HUES48 (cell line): Measurements from ENCODE around the gene MYL6.
"Not testable (repeated sequence)": the region's sequence is repeated elsewhere in the genome, so short reads cannot be mapped to it uniquely, and the experiment has no call there.

Experiments used
- H3K27ac ChIP-seq: one replicate; pipeline ENCODE4 v1.7.0; 2013; ENCODE audit warnings: low read depth, low read length, inconsistent platforms
- H3K27me3 ChIP-seq: 2 replicates; pipeline ENCODE4 v1.6.1; 2013; ENCODE audit warnings: mild to moderate bottlenecking, low read length; ENCODE audit not compliant: control insufficient read depth, insufficient read depth
- H3K36me3 ChIP-seq: 2 replicates; pipeline ENCODE4 v1.6.1; 2013; ENCODE audit warnings: low read length; ENCODE audit not compliant: control insufficient read depth, insufficient read depth
- H3K4me1 ChIP-seq: 2 replicates; pipeline ENCODE4 v1.6.1; 2013; ENCODE audit warnings: mild to moderate bottlenecking, low read length; ENCODE audit not compliant: control insufficient read depth, insufficient read depth
- H3K4me3 ChIP-seq: 2 replicates; pipeline ENCODE4 v1.5.1; 2013; ENCODE audit warnings: mild to moderate bottlenecking, low read depth, low read length
- H3K9ac ChIP-seq: 2 replicates; pipeline ENCODE4 v1.6.1; 2013; ENCODE audit warnings: mild to moderate bottlenecking, low read depth, low read length, moderate library complexity
- H3K9me3 ChIP-seq: 2 replicates; pipeline ENCODE4 v1.6.1; 2013; ENCODE audit warnings: low read length; ENCODE audit not compliant: control insufficient read depth, insufficient read depth

MYL6 gene

DNA sequence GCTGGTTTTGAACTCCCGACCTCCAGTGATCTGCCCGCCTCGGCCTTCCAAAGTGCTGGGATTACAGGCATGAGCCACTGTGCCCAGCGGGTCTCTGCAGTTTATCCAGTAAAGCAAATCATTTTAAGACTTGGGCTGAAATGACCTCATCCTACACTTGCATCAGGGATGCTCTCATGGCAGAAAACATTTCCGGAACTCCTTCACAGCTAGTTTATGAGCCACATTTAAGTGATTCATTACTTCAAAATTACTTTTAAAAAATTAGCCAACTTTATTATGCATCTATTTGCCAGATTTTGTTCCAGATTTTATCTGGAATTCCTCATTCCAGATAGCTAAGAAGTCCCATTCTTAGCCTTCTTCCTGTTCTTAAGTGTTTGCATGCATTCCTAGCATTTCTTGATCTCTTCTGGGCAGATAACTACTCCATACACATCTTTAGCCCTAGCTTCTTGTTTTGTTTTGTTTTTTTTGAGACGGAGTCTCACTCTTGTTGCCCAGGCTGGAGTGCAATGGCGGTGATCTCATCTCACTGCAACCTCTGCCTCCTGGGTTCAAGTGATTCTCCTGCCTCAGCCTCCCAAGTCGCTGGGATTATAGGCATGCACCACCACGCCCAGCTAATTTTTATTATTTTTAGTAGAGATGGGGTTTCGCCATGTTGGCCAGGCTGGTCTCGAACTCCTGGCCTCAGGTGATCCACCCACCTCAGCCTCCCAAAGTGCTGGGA is 38.8 kb downstream of the MYL6 start:
- not testable (repeated sequence) for H3K9ac ChIP-seq, H3K4me3 ChIP-seq, H3K4me1 ChIP-seq, H3K9me3 ChIP-seq, H3K36me3 ChIP-seq, H3K27me3 ChIP-seq, H3K27ac ChIP-seq

DNA sequence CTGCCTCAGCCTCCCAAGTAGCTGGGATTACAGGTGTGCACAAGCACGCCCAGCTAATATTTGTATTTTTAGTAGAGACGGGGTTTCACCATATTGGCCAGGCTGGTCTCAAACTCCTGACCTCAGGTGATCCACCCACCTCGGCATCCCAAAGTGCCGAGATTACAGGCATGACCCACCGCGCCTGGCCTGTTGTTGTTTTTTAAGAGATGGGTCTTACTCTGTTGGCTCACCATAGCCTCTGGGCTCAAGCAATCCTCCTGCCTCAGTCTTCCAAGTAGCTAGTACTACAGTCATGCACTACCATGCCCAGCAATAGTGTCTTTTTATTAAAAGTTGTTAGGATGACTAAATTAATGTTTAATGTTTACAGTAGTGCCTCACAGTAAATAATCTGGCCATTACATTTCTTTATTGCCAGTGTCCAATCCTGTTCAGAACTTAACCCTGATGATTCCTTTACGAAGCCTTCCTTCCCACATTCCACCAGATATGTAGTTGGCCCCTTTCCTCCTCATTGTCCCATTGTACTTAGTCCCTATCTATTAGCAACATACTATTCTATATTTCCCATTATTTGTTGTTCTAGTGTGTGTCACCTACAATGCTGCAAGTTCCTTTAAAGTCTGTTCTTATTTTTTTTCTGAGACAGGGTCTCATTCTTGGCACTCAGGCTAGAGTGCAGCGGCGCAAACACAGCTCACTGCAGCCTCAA is 39.9 kb downstream of the MYL6 start:
- Histone ChIP-seq H3K4me1 (peaks cover 7% of the 10 kb centered on the region; the same call in 1 of the 2 replicates), H3K27ac (no peak overlapping the region), H3K4me3 (no peak overlapping the region), H3K9me3 (no peaks in the 10 kb centered on the region), H3K9ac (no peak overlapping the region), H3K27me3 (no peaks in the 10 kb centered on the region), H3K36me3 (no peaks in the 10 kb centered on the region)

- Histone ChIP-seq H3K9ac (no peak overlapping the region), H3K27ac (no peak overlapping the region), H3K4me3 (no peak overlapping the region), H3K27me3 (no peaks in the 10 kb centered on the region), H3K9me3 (no peaks in the 10 kb centered on the region), H3K4me1 (peaks cover 7% of the 10 kb centered on the region; the same call in 1 of the 2 replicates), H3K36me3 (no peaks in the 10 kb centered on the region)
Observed at GRCh38 chr12:56198836-56199235, 40.7 kb downstream of the MYL6 start.

DNA sequence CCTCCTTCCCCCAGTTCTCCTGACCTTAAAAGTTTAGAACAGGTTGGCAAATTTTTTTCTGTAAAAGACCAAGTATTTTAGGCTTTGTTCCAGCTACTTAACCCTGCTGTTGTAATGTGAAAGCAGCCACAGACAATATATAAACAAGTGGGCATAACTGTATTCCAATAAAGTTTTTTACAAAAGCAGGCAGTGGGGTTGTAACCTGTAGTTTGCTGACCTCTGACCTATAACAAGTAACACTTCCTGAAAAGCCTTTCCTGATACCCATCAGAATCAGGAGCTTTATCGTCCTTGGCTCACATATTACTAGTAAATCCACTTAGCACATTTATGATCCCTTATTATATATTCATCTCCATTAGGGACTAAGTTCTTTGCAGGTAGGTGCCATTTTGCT is 44.2 kb downstream of the MYL6 start:
- peaks cover 7% of the 10 kb centered on the region; the same call in 1 of the 2 replicates for H3K4me1 ChIP-seq
- H3K9me3 ChIP-seq: no peaks in the 10 kb centered on the region
- no peak overlapping the region for H3K9ac ChIP-seq
- H3K4me3 ChIP-seq: no peak overlapping the region
- H3K27ac ChIP-seq: no peak overlapping the region
- H3K36me3 ChIP-seq: peaks cover 32% of the 10 kb centered on the region
- H3K27me3 ChIP-seq: no peaks in the 10 kb centered on the region

GRCh38 chr12:56202838-56203237 is 44.7 kb downstream of the MYL6 start:
- no peak overlapping the region for H3K9ac ChIP-seq
- H3K27me3 ChIP-seq: no peaks in the 10 kb centered on the region
- H3K4me1 ChIP-seq: peaks cover 7% of the 10 kb centered on the region; the same call in 1 of the 2 replicates
- H3K27ac ChIP-seq: no peak overlapping the region
- H3K36me3 ChIP-seq: peaks cover 36% of the 10 kb centered on the region
- H3K9me3 ChIP-seq: no peaks in the 10 kb centered on the region
- no peak overlapping the region for H3K4me3 ChIP-seq

- H3K36me3 ChIP-seq: peaks cover 46% of the 10 kb centered on the region
Observed at GRCh38 chr12:56204275-56204674, 46.1 kb downstream of the MYL6 start.

DNA sequence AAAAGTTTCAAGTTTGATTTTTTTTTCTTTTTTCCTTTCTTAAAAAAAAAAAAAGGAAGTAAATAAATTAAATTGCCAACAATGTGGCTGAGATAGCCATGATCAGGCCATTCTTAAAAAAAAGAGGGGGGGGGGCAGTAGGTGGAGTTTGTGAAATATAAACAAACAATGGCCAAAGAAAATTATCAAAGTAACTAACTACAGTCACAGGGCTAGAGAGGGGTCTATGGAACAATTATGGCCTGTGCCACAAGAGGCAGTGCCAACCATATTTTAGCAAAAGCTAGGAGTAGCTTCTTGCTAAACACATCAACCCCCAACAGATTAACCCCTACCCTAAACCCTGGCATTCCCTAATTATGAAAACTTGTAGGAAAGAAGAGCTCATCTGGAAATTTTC is 47.3 kb downstream of the MYL6 start:
- Histone ChIP-seq H3K9me3 (no peaks in the 10 kb centered on the region), H3K4me1 (no peaks in the 10 kb centered on the region), H3K27me3 (no peaks in the 10 kb centered on the region), H3K36me3 (peaks cover 55% of the 10 kb centered on the region), H3K27ac (no peak overlapping the region), H3K4me3 (no peak overlapping the region), H3K9ac (no peak overlapping the region)

More at GRCh38 chr12:56204275-56204674, 46.1 kb downstream of the MYL6 start:
- H3K4me3 ChIP-seq: no peak overlapping the region
- H3K9me3 ChIP-seq: no peaks in the 10 kb centered on the region
- no peak overlapping the region for H3K9ac ChIP-seq
- no peaks in the 10 kb centered on the region for H3K27me3 ChIP-seq
- no peak overlapping the region for H3K27ac ChIP-seq
- H3K4me1 ChIP-seq: no peaks in the 10 kb centered on the region

GRCh38 chr12:56206452-56207166 is 48.5 kb downstream of the MYL6 start:
- Histone ChIP-seq H3K27me3 (no peaks in the 10 kb centered on the region), H3K27ac (no peak overlapping the region), H3K4me3 (no peak overlapping the region), H3K4me1 (no peaks in the 10 kb centered on the region), H3K9me3 (no peaks in the 10 kb centered on the region), H3K36me3 (peaks cover 66% of the 10 kb centered on the region), H3K9ac (no peak overlapping the region)

GRCh38 chr12:56208006-56208405 is 49.8 kb downstream of the MYL6 start:
- no peak overlapping the region for H3K4me3 ChIP-seq
- H3K9ac ChIP-seq: no peak overlapping the region
- no peak overlapping the region for H3K27ac ChIP-seq
- H3K27me3 ChIP-seq: no peaks in the 10 kb centered on the region
- no peaks in the 10 kb centered on the region for H3K9me3 ChIP-seq
- H3K4me1 ChIP-seq: no peaks in the 10 kb centered on the region
- peaks cover 79% of the 10 kb centered on the region for H3K36me3 ChIP-seq
